Measurements from ENCODE around the gene LY6G5C. TPM values are rescaled to one million over a fixed set of nuclear protein-coding genes. Genes with fewer than 3 reads are reported as not detected.

Gene LY6G5C
- total and polyA plus RNA-seq, 2 experiments from 2014 or later = 0.54 to 9.0 TPM

DNA sequence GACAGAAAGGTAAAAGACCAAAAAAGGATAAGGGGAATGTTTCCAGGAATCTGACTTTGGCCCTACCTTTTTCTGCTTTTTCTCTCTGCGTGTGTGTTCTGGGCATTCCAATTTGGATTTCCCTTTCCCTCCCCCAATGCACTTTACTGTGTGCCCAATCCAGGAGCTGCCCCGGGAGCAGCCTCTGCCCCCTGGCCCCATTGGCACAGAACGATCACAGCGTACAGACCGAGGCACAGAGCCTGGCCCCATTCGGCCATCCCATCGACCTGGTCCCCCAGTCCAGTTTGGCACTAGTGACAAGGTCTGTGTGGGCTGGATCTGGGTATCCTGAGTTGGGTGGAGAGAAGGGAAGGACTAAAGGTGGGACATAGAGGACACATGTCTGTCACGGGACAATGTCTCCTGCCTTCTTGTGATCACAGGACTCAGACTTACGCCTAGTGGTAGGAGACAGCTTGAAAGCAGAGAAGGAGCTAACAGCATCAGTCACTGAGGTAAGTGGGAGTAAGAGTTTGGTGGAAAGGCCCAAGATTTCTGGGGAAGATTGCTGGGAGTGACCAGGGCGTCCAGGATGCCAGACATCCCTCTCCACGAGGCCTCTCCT, 45.8 kb downstream of the LY6G5C start:
- H3K36me3 ChIP-seq = peaks cover 88% of the 10 kb centered on the region
- no peaks in the 10 kb centered on the region for H3K4me1 ChIP-seq (ENCODE audit: low read depth)
- H3K9me3 ChIP-seq (ENCODE audit: low read depth) = no peaks in the 10 kb centered on the region
- no peak overlapping the region for H3K4me3 ChIP-seq
- peak overlapping the region; percentile 57 for H3K27ac ChIP-seq
- no peak for DNase-seq (ENCODE audit: low read depth in 1 of 2, low spot score in 1 of 2)
- TF ChIP-seq, protein P1, sequence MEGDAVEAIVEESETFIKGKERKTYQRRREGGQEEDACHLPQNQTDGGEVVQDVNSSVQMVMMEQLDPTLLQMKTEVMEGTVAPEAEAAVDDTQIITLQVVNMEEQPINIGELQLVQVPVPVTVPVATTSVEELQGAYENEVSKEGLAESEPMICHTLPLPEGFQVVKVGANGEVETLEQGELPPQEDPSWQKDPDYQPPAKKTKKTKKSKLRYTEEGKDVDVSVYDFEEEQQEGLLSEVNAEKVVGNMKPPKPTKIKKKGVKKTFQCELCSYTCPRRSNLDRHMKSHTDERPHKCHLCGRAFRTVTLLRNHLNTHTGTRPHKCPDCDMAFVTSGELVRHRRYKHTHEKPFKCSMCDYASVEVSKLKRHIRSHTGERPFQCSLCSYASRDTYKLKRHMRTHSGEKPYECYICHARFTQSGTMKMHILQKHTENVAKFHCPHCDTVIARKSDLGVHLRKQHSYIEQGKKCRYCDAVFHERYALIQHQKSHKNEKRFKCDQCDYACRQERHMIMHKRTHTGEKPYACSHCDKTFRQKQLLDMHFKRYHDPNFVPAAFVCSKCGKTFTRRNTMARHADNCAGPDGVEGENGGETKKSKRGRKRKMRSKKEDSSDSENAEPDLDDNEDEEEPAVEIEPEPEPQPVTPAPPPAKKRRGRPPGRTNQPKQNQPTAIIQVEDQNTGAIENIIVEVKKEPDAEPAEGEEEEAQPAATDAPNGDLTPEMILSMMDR (IDR thresholded peaks at IDR 0.05; ENCODE audit: low read depth, low read length) = no peak
- no peaks in the 10 kb centered on the region for H3K27me3 ChIP-seq

DNA sequence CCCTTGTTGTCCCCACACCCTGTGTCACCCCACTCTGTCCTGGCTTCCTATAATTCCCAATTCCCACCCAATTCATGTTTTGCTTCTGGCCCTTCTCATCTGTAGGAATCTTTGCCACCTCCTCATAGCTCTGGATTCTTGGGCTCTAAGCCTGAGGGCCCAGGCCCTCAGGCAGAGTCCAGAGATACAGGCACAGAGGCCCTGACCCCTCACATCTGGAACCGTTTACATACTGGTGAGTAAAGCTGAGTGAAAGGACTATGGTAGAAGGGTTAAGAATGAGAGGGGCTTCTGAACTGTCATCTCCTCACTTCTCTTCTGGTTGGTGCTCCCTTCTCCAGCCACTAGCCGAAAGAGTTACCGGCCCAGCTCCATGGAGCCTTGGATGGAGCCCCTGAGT, 46.7 kb downstream of the LY6G5C start:
- DNase-seq (ENCODE audit: low read depth in 1 of 2, low spot score in 1 of 2) = no peak
- no peak overlapping the region for H3K4me3 ChIP-seq
- H3K9me3 ChIP-seq (ENCODE audit: low read depth) = no peaks in the 10 kb centered on the region
- H3K4me1 ChIP-seq (ENCODE audit: low read depth) = no peaks in the 10 kb centered on the region
- TF ChIP-seq, protein P1 (IDR thresholded peaks at IDR 0.05; ENCODE audit: low read depth, low read length) = no peak
- peaks cover 88% of the 10 kb centered on the region for H3K36me3 ChIP-seq
- peak overlapping the region; percentile 80 for H3K27ac ChIP-seq
- no peaks in the 10 kb centered on the region for H3K27me3 ChIP-seq

DNA sequence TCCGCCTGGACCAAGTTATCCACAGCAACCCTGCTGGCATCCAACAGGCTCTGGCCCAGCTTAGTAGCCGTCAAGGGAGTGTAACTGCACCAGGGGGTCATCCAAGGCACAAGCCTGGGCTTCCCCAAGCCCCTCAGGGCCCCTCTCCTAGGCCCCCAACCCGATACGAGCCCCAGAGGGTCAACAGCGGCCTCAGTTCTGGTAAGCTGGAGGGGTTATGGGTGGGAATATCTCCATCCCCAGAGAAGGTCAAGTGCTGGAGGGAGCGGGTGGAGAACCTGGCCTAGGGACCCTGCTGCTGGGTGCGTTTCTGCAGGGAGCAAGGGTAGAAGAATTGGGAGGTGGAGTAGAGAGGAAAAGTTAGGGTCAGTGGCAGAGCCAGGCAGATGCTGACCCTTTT, 47.4 kb downstream of the LY6G5C start:
- Histone ChIP-seq H3K36me3 (peaks cover 90% of the 10 kb centered on the region), H3K27ac (peak overlapping the region; percentile 80), H3K9me3 (ENCODE audit: low read depth) (no peaks in the 10 kb centered on the region), H3K27me3 (no peaks in the 10 kb centered on the region), H3K4me1 (ENCODE audit: low read depth) (no peaks in the 10 kb centered on the region), H3K4me3 (no peak overlapping the region)
- TF ChIP-seq, protein P1 (IDR thresholded peaks at IDR 0.05; ENCODE audit: low read depth, low read length) = no peak
- DNase-seq (ENCODE audit: low read depth in 1 of 2, low spot score in 1 of 2) = no peak

DNA sequence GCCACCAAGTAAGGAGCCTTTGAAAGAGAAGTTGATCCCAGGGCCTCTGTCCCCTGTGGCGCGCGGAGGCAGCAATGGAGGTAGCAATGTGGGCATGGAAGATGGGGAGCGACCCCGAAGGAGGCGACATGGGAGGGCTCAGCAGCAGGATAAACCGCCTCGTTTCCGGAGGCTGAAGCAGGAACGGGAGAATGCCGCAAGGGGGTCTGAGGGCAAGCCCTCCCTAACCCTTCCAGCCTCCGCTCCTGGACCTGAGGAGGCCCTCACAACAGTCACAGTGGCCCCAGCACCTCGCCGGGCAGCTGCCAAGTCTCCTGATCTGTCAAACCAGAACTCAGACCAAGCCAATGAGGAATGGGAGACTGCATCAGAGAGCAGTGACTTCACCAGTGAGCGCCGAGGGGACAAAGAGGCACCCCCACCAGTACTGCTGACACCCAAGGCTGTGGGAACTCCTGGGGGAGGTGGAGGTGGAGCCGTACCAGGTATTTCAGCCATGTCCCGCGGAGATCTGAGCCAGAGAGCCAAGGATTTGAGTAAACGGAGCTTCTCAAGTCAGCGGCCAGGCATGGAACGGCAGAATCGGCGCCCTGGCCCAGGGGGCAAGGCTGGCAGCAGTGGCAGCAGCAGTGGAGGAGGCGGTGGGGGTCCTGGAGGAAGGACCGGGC, 48.5 kb downstream of the LY6G5C start:
- Histone ChIP-seq H3K27ac (peak overlapping the region; percentile 80), H3K4me1 (ENCODE audit: low read depth) (no peaks in the 10 kb centered on the region), H3K4me3 (no peak overlapping the region), H3K36me3 (peaks cover 92% of the 10 kb centered on the region), H3K9me3 (ENCODE audit: low read depth) (no peaks in the 10 kb centered on the region), H3K27me3 (no peaks in the 10 kb centered on the region)
- TF ChIP-seq, protein P1 (IDR thresholded peaks at IDR 0.05; ENCODE audit: low read depth, low read length) = no peak
- no peak for DNase-seq (ENCODE audit: low read depth in 1 of 2, low spot score in 1 of 2)

DNA sequence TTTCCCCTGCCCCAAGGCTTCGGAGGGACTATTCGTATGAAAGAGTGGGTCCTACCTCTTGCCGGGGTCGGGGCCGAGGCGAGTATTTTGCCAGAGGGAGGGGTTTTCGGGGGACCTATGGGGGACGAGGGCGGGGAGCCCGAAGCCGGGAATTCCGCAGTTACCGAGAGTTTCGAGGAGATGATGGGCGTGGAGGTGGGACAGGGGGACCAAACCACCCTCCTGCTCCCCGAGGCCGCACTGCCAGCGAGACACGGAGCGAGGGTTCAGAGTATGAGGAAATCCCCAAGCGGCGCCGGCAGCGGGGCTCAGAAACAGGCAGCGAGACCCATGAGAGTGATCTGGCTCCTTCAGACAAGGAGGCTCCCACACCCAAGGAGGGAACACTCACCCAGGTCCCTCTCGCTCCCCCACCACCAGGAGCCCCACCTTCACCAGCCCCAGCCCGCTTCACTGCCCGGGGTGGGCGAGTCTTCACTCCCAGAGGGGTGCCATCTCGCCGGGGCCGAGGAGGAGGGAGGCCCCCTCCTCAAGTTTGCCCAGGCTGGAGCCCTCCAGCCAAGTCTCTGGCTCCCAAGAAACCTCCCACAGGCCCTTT, 49.1 kb downstream of the LY6G5C start:
- Histone ChIP-seq H3K36me3 (peaks cover 91% of the 10 kb centered on the region), H3K9me3 (ENCODE audit: low read depth) (no peaks in the 10 kb centered on the region), H3K27me3 (no peaks in the 10 kb centered on the region), H3K27ac (peak overlapping the region; percentile 80), H3K4me3 (no peak overlapping the region), H3K4me1 (ENCODE audit: low read depth) (no peaks in the 10 kb centered on the region)
- DNase-seq (ENCODE audit: low read depth in 1 of 2, low spot score in 1 of 2) = no peak
- TF ChIP-seq, protein P1 (IDR thresholded peaks at IDR 0.05; ENCODE audit: low read depth, low read length) = no peak

Data from cardiac muscle cell (in vitro differentiated cells and primary cell).